ENCODE measurements around the gene JAKMIP3.

The JAKMIP3 gene

DNA sequence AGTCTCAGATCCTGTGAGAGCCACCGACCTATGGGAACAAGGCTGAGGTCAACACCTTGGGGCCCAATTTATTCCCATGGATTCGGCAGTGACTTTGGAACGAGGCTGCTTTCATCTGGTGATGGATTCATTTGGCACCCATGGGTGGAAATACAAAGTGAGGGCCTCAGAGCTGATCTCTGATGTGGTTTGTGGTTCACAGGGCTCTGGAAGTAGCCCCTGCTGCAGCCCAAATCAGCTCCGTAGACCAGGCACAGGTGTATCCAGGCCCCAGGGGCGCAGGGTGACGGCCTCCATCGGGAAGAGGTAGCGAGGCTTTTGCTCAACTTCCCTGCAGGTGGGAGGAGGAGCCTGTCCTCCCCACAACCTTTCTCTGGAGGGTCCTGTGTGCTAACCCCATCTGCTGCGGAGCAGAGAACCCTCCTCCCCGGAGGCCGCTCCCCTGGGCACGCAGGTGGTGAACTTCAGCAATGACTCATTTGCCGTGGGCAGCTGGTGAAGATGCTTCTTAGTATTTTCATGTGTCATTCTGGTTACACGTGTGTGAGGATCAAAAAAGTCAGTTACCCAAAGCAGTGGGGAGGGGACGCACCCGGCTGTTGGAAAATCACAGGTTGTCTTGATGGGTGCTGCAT lies 7.5 kb upstream of the JAKMIP3 start:
- no peaks in the 10 kb centered on the region for H3K4me1 ChIP-seq (ENCODE audit: control insufficient read depth, insufficient read depth, low read length)
- H3K4me3 ChIP-seq (ENCODE audit: low read depth, low read length), result no peak overlapping the region
- H3K9ac ChIP-seq (ENCODE audit: low read depth, low read length), result no peak overlapping the region
- H3K27me3 ChIP-seq (ENCODE audit: control insufficient read depth, insufficient read depth, low read length), result no peaks in the 10 kb centered on the region
- no peaks in the 10 kb centered on the region for H3K36me3 ChIP-seq (ENCODE audit: control insufficient read depth, insufficient read depth, low read length)
- no peaks in the 10 kb centered on the region for H3K9me3 ChIP-seq (ENCODE audit: control insufficient read depth, insufficient read depth, low read length)
- H3K27ac ChIP-seq (ENCODE audit: low read depth, low read length), result no peak overlapping the region

DNA sequence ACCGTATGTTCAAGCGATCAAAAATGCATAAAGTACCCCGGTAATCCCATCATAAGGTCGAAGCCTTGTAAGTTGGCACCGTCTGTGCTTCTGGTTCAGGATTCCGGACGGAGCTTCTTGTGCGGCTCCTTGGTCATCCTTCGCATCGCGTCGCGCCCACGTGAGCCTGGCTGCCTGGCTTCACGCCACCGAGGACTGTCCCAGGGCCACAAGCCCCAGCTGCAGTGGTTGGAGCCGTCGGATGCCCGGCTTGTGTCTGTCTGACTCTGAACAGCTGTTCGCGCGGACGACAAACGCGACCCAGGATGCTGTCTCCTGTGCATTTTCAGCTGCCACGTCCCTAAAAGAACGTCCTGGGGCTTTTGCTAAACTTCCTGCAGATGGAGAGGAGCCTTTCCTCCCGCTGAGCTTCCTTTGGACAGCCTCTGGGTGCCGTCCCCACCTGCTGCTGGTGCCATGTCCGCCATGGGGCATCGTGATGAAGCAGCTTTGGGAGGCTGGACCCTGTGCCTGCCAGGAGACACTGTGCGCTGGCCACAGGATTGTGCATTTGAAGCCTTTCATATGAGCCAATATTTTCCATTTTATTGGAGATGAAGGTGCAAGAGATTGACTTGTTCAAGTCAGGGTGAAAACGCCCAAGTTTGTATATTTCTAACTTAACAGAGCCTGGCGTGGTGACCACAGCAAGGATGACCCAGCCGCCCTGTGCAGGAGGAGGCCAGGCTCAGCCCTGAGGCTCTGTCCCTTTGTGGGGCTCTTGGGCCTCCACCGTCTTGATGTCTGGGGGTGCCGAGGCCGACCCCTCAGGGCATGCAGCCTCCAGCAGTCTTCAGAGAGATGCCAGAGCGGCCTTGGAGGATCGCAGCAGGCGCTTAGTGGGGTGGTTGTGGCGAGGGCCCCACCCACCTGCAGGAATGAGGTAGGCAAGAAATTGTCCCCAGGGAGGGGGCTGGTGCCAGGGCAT lies 6.7 kb upstream of the JAKMIP3 start:
- no peaks in the 10 kb centered on the region for H3K9me3 ChIP-seq (ENCODE audit: control insufficient read depth, insufficient read depth, low read length)
- H3K9ac ChIP-seq (ENCODE audit: low read depth, low read length), result no peak overlapping the region
- no peak overlapping the region for H3K27ac ChIP-seq (ENCODE audit: low read depth, low read length)
- H3K4me3 ChIP-seq (ENCODE audit: low read depth, low read length), result no peak overlapping the region
- H3K27me3 ChIP-seq (ENCODE audit: control insufficient read depth, insufficient read depth, low read length), result no peaks in the 10 kb centered on the region
- no peaks in the 10 kb centered on the region for H3K4me1 ChIP-seq (ENCODE audit: control insufficient read depth, insufficient read depth, low read length)
- no peaks in the 10 kb centered on the region for H3K36me3 ChIP-seq (ENCODE audit: control insufficient read depth, insufficient read depth, low read length)

DNA sequence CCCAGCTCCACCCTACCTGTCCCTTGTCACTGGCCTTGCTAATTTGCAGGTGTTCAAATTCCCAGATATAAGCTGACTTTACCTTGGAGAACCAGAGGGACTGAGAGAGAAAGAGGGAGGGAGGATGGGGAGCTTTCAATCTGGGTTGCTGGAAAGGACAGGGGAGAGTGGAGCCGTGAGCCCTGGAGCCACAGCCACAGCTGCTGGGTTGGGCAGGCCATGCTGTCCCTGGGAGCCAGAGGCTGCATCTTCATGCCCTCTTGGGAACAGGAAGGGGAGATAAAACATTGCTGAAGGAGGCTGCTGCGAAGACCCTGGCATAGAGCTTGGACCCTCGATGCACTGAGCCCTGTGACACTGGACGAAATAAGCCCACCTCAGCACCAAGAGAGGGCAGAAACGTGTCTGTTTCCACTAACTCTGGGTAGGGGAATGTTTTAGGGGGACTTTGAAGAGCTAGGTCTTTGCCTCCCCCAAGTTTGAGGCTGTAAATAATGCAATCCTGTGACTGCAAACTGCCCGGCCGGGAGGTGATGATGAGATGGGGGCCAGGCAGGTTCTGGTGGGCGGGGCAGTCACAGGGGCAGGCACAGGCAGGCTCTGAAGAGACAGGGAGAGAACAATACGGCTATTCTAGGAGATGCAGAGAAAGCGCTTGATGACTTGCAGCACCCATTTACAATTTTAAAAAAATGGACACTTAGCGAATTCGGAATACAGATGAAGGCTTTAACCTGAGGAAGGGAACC lies 5.8 kb upstream of the JAKMIP3 start:
- H3K4me1 ChIP-seq (ENCODE audit: control insufficient read depth, insufficient read depth, low read length), result 0 out of 2 replicates have a peak, but pooled peaks cover under 1% of the 10 kb centered on the region
- H3K27ac ChIP-seq (ENCODE audit: low read depth, low read length), result no peak overlapping the region
- H3K9ac ChIP-seq (ENCODE audit: low read depth, low read length), result no peak overlapping the region

DNA sequence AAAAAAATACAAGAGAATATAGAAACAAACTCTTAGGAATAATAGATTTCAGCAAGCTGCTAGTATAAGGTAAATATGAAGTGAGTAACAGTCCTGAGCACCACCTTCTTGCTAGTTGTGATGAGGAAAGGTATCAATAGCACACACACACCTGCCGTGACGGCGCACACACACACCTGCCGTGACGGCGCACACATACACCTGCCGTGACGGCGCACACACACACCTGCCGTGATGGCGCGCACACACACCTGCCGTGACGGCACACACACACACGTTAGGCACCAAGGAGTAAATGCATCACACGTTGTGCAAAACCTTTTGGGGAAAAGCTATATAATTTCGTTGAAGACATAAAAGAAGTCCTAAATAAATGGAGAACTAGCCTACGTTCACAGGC lies 4.7 kb upstream of the JAKMIP3 start:
- Histone ChIP-seq H3K9ac (ENCODE audit: low read depth, low read length) (no peak overlapping the region), H3K4me3 (ENCODE audit: low read depth, low read length) (no peak overlapping the region), H3K27ac (ENCODE audit: low read depth, low read length) (no peak overlapping the region), H3K27me3 (ENCODE audit: control insufficient read depth, insufficient read depth, low read length) (no peaks in the 10 kb centered on the region), H3K9me3 (ENCODE audit: control insufficient read depth, insufficient read depth, low read length) (no peaks in the 10 kb centered on the region), H3K36me3 (ENCODE audit: control insufficient read depth, insufficient read depth, low read length) (no peaks in the 10 kb centered on the region), H3K4me1 (ENCODE audit: control insufficient read depth, insufficient read depth, low read length) (peaks cover 11% of the 10 kb centered on the region)

More for the DNA sequence above, 5.8 kb upstream of the JAKMIP3 start:
- no peak overlapping the region for H3K4me3 ChIP-seq (ENCODE audit: low read depth, low read length)
- H3K36me3 ChIP-seq (ENCODE audit: control insufficient read depth, insufficient read depth, low read length), result no peaks in the 10 kb centered on the region
- no peaks in the 10 kb centered on the region for H3K9me3 ChIP-seq (ENCODE audit: control insufficient read depth, insufficient read depth, low read length)
- H3K27me3 ChIP-seq (ENCODE audit: control insufficient read depth, insufficient read depth, low read length), result no peaks in the 10 kb centered on the region

DNA sequence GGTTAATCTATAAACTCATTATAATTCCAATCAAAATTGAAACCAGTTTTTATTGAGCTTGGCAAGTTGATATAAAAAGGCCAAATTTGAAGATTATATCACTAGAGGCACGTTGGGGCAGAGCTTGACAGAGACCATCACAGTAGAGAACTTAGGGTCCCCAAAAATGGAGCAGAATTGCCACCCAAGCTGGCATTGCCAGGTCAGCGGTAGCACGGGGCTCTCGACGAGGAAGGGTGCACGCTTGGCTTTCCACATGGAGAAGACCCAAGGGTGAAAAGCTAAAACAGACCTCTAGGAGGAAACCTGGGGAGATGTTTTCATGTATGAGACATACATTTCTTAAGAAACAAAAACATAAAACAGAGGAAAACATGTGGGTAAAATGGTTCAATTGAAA lies 4.3 kb upstream of the JAKMIP3 start:
- Histone ChIP-seq H3K27ac (ENCODE audit: low read depth, low read length) (no peak overlapping the region), H3K36me3 (ENCODE audit: control insufficient read depth, insufficient read depth, low read length) (no peaks in the 10 kb centered on the region), H3K4me3 (ENCODE audit: low read depth, low read length) (no peak overlapping the region), H3K27me3 (ENCODE audit: control insufficient read depth, insufficient read depth, low read length) (no peaks in the 10 kb centered on the region), H3K4me1 (ENCODE audit: control insufficient read depth, insufficient read depth, low read length) (peaks cover 16% of the 10 kb centered on the region), H3K9me3 (ENCODE audit: control insufficient read depth, insufficient read depth, low read length) (no peaks in the 10 kb centered on the region), H3K9ac (ENCODE audit: low read depth, low read length) (no peak overlapping the region)

DNA sequence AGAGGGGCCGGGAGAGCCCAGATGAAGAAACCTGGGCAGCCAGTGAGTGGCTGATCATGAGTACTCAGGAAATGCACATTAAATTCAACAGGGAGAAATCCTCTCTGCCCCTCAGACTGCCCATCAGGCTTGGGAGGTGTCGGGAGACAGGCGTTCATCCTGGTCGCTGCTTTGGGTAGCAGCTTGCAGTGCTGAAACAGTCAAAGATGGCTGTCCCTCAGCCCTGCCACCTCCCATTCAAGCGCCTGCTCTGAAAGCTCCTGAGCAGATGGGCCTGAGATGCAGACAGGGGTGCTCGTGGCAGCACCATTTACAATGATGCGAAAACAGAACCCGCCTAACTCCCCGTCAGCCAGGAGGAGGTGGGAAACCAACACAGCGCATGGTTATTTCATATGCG lies 3.6 kb upstream of the JAKMIP3 start:
- Histone ChIP-seq H3K9me3 (ENCODE audit: control insufficient read depth, insufficient read depth, low read length) (no peaks in the 10 kb centered on the region), H3K27ac (ENCODE audit: low read depth, low read length) (no peak overlapping the region), H3K4me1 (ENCODE audit: control insufficient read depth, insufficient read depth, low read length) (peaks cover 17% of the 10 kb centered on the region), H3K27me3 (ENCODE audit: control insufficient read depth, insufficient read depth, low read length) (no peaks in the 10 kb centered on the region), H3K9ac (ENCODE audit: low read depth, low read length) (no peak overlapping the region), H3K4me3 (ENCODE audit: low read depth, low read length) (no peak overlapping the region), H3K36me3 (ENCODE audit: control insufficient read depth, insufficient read depth, low read length) (no peaks in the 10 kb centered on the region)

DNA sequence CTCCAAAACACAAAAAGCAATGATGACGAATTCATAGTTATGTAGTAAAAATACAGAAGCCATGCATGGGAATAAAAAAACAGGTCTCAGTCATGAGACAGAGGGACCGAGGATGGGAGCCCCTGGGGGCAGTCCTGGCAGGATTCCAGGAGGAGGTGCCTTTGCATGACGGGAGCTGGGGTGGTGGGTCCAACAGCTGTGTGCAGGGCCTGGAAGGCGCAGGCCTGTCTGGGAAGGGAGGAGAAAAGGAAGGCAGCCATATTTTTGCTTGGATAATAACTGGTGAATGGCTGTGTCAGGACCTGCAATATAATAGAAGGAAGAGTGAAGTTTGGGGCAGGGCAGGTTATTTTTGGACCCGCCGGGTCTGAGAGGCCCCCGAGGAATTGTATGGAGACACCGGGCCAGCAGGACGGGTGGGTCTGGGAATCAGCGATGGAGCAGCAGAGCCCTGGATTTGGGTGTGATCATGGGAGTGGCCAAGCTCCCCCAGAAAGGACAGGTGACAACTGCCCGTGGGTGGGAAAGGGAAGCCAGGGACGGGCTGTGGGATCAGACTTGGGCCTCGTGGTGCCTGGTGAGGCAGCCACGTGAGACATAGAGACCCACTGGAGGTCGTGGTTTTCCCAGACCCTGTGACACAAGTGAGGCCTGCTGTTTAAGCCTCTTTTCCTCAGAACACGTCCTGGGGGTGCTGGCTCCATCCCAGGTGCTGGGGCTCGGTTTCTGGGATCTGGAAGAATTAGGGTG lies 2.9 kb upstream of the JAKMIP3 start:
- Histone ChIP-seq H3K36me3 (ENCODE audit: control insufficient read depth, insufficient read depth, low read length) (no peaks in the 10 kb centered on the region), H3K4me1 (ENCODE audit: control insufficient read depth, insufficient read depth, low read length) (peaks cover 17% of the 10 kb centered on the region), H3K9ac (ENCODE audit: low read depth, low read length) (no peak overlapping the region), H3K9me3 (ENCODE audit: control insufficient read depth, insufficient read depth, low read length) (no peaks in the 10 kb centered on the region), H3K27me3 (ENCODE audit: control insufficient read depth, insufficient read depth, low read length) (no peaks in the 10 kb centered on the region), H3K27ac (ENCODE audit: low read depth, low read length) (no peak overlapping the region), H3K4me3 (ENCODE audit: low read depth, low read length) (no peak overlapping the region)

DNA sequence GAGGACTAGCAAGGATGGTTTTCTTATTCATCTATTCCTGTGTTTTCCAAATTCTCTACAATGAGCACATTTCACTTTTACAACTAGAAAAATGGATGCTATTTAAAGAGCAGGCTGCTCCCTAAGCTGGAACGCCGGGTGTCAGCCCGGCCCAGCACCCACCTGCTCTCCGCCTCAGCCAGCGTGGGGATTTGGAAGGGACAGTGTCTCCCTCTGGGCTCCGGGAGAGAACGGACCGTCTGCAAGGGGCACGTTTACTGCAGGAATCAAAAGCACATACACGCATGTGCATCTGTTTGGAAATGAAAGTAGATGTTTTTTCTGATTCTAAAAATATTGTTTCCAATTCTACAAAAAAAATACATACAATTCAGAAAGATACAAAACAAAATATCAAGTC lies 2.3 kb upstream of the JAKMIP3 start:
- Histone ChIP-seq H3K4me3 (ENCODE audit: low read depth, low read length) (no peak overlapping the region), H3K4me1 (ENCODE audit: control insufficient read depth, insufficient read depth, low read length) (peaks cover 17% of the 10 kb centered on the region), H3K27ac (ENCODE audit: low read depth, low read length) (no peak overlapping the region), H3K9ac (ENCODE audit: low read depth, low read length) (no peak overlapping the region), H3K27me3 (ENCODE audit: control insufficient read depth, insufficient read depth, low read length) (no peaks in the 10 kb centered on the region), H3K9me3 (ENCODE audit: control insufficient read depth, insufficient read depth, low read length) (no peaks in the 10 kb centered on the region), H3K36me3 (ENCODE audit: control insufficient read depth, insufficient read depth, low read length) (no peaks in the 10 kb centered on the region)

DNA sequence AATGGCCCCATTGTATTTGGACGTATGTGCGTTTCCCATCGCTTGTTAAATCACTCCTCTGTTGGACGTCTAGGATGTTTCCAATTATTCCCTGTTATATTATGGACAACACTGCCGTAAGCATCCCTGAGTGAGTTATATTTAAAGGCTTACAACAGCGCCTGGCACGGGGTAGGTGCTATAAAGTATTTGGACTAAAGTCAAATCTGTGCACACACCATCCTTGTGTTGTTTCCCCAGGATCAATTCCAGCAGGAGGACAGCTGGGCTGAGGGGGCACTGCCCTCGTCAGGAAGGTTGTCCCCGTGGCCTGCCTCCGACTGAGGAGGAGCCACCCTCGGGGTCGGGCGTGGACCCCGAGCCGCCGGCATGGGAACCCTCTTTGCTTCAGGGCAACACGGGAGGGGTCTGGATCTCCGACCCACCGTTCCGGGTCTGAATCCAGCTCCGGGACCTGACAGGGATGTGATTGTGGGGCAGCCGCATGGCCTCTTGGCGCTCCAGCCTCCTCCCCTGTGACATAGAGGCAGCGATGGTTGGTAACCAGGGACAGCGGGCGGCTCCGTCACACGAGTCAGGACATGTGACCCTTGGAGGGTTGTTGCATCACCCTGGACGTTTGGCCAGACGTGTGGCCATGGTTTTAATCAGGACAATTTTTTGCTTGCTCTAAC lies 1.5 kb upstream of the JAKMIP3 start:
- Histone ChIP-seq H3K27ac (ENCODE audit: low read depth, low read length) (no peak overlapping the region), H3K9me3 (ENCODE audit: control insufficient read depth, insufficient read depth, low read length) (no peaks in the 10 kb centered on the region), H3K9ac (ENCODE audit: low read depth, low read length) (no peak overlapping the region), H3K36me3 (ENCODE audit: control insufficient read depth, insufficient read depth, low read length) (no peaks in the 10 kb centered on the region), H3K4me1 (ENCODE audit: control insufficient read depth, insufficient read depth, low read length) (peaks cover 17% of the 10 kb centered on the region), H3K4me3 (ENCODE audit: low read depth, low read length) (no peak overlapping the region), H3K27me3 (ENCODE audit: control insufficient read depth, insufficient read depth, low read length) (no peaks in the 10 kb centered on the region)

DNA sequence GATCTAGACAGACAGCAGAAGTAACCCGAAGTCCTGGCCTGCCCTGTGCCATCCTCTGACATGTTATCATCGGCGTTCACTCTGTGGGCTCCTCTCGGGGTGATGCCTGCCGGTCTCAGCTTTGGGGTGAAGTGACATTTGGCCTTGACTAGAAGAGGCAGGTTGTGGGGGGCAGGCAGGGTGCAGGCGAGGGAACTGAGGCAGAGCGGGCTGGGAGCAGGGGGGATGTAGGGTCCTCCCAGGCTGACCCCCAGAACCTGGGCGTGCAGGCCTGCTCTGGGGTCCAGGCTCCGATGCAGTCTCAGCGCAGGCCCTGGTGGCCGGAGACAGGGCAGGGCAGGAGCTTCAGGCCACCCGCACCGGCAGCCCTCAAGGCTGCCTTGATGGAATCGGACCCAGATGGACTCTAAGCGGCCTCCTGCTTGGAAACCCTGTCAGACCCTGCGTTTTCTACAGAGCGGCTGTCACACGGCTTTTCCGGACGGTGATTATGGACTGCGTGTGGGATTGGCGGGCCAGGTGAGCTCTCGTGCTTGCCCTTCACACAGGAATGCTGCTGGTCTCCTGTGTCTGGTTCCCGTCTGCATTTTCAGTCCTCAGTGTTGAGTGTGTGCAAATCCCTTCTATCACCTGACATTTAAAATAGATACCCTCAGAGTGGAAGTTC lies 842 bp upstream of the JAKMIP3 start:
- H3K4me3 ChIP-seq (ENCODE audit: low read depth, low read length), result 0 out of 2 replicates have a peak overlapping the region, but pooled peaks have one; percentile 1
- H3K9ac ChIP-seq (ENCODE audit: low read depth, low read length), result no peak overlapping the region
- no peak overlapping the region for H3K27ac ChIP-seq (ENCODE audit: low read depth, low read length)

More for the DNA sequence above, 842 bp upstream of the JAKMIP3 start:
- Histone ChIP-seq H3K4me1 (ENCODE audit: control insufficient read depth, insufficient read depth, low read length) (peaks cover 17% of the 10 kb centered on the region), H3K27me3 (ENCODE audit: control insufficient read depth, insufficient read depth, low read length) (no peaks in the 10 kb centered on the region), H3K9me3 (ENCODE audit: control insufficient read depth, insufficient read depth, low read length) (no peaks in the 10 kb centered on the region), H3K36me3 (ENCODE audit: control insufficient read depth, insufficient read depth, low read length) (no peaks in the 10 kb centered on the region)
